Breast epithelium (tissue), 3 donors: ENCODE results near the gene PFKFB3.

Experiments
- POLR2A ChIP-seq: fragments of 450-650 bp; IDR thresholded peaks from one replicate; pipeline ENCODE4 v1.6.1; 2016; ENCODE audit warnings: antibody characterized with exemption, mild to moderate bottlenecking, moderate library complexity
- POLR2AphosphoS5 ChIP-seq, 3 donors: sonication (generic); formaldehyde crosslinking; IDR thresholded peaks; one replicate each; pipeline ENCODE4 v1.6.1; 2017; ENCODE audit warnings: antibody characterized with exemption in 3 of 3
- TF ChIP-seq, protein P1 (sequence below), 3 donors: fragments of 450-650 bp; IDR thresholded peaks; one replicate each; pipeline ENCODE4 v1.5.1; 2016 to 2017; ENCODE audit warnings: antibody characterized with exemption in 3 of 3, mild to moderate bottlenecking in 3 of 3, moderate library complexity in 3 of 3

DNA sequence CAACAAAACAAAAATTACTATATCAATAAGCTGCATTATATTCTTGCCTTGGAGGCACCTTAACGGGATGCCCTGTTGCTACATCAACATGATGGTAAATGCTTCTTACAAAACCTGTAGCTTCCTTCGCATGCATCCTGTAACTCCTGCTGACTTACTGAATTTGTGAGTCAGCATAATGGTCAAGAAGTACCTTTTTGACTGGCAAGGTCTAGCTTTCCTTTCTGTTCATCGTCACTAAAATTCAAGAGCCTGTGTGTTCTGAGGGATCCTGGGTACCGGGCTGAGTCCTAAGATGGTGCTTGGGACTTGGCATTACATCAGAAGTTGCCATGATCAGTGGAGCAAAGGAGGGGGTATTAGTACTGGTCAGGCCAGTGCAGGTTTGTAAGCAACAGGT lies 4.9 kb downstream of the PFKFB3 start:
- TF ChIP-seq, protein P1, sequence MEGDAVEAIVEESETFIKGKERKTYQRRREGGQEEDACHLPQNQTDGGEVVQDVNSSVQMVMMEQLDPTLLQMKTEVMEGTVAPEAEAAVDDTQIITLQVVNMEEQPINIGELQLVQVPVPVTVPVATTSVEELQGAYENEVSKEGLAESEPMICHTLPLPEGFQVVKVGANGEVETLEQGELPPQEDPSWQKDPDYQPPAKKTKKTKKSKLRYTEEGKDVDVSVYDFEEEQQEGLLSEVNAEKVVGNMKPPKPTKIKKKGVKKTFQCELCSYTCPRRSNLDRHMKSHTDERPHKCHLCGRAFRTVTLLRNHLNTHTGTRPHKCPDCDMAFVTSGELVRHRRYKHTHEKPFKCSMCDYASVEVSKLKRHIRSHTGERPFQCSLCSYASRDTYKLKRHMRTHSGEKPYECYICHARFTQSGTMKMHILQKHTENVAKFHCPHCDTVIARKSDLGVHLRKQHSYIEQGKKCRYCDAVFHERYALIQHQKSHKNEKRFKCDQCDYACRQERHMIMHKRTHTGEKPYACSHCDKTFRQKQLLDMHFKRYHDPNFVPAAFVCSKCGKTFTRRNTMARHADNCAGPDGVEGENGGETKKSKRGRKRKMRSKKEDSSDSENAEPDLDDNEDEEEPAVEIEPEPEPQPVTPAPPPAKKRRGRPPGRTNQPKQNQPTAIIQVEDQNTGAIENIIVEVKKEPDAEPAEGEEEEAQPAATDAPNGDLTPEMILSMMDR (IDR thresholded peaks at IDR 0.05) = no peak
- no peak for TF ChIP-seq POLR2A
- no peak for TF ChIP-seq POLR2AphosphoS5 (IDR thresholded peaks at IDR 0.05)
